GM21576 (cell line): ENCODE results near the gene DUSP9.

ENCODE experiments used
- ATAC-seq: cut with Tn5 transposase; IDR thresholded peaks from one replicate; pipeline ENCODE4 v1.9.1; 2021; ENCODE audit warnings: mild to moderate bottlenecking, moderate library complexity; ENCODE audit not compliant: unreplicated experiment

DUSP9 gene

DNA sequence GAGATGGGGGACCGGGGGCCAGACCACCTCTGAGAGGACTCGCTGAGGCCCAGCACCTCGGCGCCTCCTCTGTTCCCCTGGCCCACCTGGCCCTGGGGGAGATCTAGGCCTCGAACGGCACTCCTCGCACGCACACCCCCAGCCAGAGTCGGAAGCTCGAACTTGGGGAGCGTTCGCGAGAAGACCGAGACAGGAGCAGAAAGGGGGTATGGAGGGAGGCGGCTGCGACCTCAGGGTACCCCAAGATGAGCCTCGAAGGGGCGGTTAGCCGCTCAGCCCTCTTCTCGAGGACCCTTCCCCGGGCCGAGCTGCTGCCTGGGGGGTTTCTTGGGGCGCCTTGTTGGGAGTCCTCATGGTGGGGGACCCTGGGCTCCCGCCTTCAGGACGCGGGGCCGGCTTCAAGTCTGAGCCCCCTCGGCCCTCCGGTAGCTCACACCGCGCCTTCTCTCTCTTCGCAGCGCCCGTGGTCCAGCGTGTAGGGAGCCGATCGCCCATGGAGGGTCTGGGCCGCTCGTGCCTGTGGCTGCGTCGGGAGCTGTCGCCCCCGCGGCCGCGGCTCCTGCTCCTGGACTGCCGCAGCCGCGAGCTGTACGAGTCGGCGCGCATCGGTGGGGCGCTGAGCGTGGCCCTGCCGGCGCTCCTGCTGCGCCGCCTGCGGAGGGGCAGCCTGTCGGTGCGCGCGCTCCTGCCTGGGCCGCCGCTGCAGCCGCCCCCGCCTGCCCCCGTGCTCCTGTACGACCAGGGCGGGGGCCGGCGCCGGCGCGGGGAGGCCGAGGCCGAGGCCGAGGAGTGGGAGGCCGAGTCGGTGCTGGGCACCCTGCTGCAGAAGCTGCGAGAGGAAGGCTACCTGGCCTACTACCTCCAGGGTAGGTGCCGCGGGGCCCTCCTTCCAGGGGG, 706 bp downstream of the DUSP9 start:
- no peak for ATAC-seq

GRCh38 chrX:153648358-153649177, 1.6 kb downstream of the DUSP9 start:
- ATAC-seq = no peak

- ATAC-seq = no peak
These were observed 2.3 kb downstream of the DUSP9 start for GRCh38 chrX:153649178-153649914.

- no peak for ATAC-seq
These were observed 3.1 kb downstream of the DUSP9 start for GRCh38 chrX:153649915-153650782.

DNA sequence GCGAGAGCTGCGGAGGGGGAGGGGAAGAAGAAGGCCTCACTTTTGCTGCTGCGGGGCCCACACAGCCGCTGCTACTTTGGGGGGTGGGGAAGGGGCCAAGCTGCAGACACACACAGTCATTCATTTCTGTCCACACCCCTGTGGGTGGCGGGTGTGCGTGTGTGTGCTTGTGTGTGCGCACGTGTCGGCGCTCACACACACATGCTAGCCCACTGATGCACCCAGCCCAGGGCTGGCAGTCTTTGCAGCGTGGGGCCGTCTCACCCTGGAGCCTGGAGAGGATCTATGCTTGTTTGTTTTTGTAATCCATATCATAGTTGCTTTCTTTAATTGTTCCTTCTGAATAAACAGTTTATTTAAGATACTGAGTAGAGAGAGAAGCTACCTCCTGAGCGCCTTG, 4.0 kb downstream of the DUSP9 start:
- ATAC-seq = no peak

GRCh38 chrX:153651540-153652079, 4.6 kb downstream of the DUSP9 start:
- ATAC-seq = no peak

DNA sequence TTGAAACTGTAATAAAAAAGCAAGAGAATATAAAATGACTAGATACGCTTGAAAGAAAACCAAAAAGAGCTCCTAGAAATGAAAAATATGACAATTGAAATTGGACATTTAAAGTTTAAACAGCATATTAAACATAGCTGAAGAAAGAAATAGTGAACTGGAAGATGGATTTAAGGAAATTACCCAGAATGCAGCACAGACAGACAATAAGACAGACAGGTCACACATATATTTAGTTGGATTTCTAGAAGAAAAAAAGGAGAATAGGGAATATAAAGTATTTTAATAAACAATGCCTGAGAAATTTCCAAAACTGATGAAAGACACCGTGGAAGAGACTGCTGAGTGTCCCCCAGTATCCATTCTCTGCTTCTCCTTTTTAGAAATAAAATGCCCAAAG, 6.6 kb downstream of the DUSP9 start:
- no peak for ATAC-seq

GRCh38 chrX:153657161-153657560, 10.2 kb downstream of the DUSP9 start:
- no peak for ATAC-seq

GRCh38 chrX:153659268-153659667, 12.3 kb downstream of the DUSP9 start:
- no peak for ATAC-seq

- ATAC-seq = no peak
These were observed 15.3 kb downstream of the DUSP9 start for GRCh38 chrX:153662266-153662665.

GRCh38 chrX:153665726-153666306, 18.8 kb downstream of the DUSP9 start:
- no peak for ATAC-seq

GRCh38 chrX:153667281-153667955, 20.4 kb downstream of the DUSP9 start:
- ATAC-seq = no peak

DNA sequence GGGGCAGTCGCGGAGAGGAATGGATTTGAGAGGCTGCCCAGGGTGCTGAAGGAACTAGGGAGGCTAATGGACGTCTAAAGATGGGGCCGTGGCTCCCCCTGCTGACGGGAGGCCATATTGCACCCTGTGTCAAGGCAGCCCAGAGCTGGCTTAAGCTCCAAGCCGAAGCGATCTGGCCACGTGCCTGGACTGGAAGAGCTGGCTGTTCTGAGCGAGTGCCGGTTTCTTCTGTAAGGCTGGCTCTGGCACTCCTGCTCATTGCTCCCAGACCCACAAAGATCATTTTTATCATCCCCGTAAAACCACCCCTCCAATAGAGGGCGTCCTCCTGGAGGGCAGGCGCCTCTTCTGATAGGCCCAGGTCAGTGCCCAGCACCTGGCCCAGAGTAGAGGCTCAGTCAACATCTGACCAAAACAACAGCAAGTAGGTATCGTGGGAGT, 21.0 kb downstream of the DUSP9 start:
- no peak for ATAC-seq

DNA sequence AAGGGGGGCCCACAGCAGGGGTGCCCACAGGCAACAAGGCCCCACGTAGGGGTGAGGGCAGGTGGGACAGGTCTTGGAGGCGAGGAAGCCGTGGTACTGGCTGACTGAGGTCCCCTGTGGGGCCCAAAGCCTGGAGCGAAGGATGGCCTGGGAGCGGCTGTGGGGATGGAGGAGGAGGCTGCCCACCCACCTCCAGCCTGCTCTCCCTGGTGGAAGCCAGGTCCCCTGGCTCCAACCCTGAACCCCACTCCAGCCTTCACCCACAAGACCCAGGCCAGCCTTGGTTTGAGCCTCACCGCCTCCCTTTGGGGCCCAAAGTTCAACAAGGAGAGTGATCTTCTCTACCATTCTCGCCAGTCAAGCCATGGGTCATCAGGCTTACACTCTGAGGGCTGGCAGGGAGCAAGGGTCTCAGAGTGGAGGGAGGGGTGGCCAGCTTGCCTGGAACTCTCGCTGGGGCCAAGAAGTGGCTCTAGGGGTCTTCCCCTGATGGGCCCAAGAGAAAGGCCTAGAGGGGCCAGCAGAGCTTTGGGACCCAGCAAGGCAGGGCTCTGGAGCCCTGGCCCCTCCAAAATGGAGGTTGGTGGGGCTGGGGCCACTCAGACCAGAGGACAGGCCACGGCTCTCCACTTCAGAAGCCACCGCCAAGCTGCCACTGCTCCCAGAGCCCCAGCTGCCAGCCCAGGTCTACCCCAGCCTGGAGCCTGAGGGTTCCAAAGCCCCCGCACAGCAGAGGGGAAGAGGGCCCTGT, 21.6 kb downstream of the DUSP9 start:
- ATAC-seq = no peak

- ATAC-seq = no peak
These were observed 22.3 kb downstream of the DUSP9 start for GRCh38 chrX:153669174-153669890.

GRCh38 chrX:153669901-153670731, 23.1 kb downstream of the DUSP9 start:
- no peak for ATAC-seq
